CD14-positive monocyte (primary cell): Measurements from ENCODE around the gene ARL4D. TPM values are rescaled to one million over a fixed set of nuclear protein-coding genes. Genes with fewer than 3 reads are reported as not detected.

Experiments used
- DNase-seq, 3 donors: peaks; one replicate each; pipeline ENCODE4 v3.0.0-alpha.2; 2011 to 2022
- H2AFZ ChIP-seq: 2 replicates; pipeline ENCODE4 v1.6.0; 2012; ENCODE audit warnings: mild to moderate bottlenecking, low read depth, low read length, inconsistent platforms; ENCODE audit not compliant: insufficient read depth, poor library complexity, severe bottlenecking
- H3K27ac ChIP-seq, 2 donors: 1 replicate in 1 of 2; 2 replicates in 1 of 2; pipeline ENCODE4 v1.5.1; 2012 to 2013; ENCODE audit warnings: low read length in 2 of 2, control low read depth in 1 of 2, inconsistent platforms in 1 of 2, low read depth in 1 of 2, mild to moderate bottlenecking in 1 of 2
- H3K27me3 ChIP-seq, 2 donors: one replicate each; pipeline versions ENCODE4 v1.6.0 to v1.6.1; 2011 to 2013; ENCODE audit warnings: low read length in 2 of 2; ENCODE audit not compliant: control insufficient read depth in 2 of 2, insufficient read depth in 2 of 2
- H3K36me3 ChIP-seq, 2 donors: replicated peaks in 1 of 2; 1 replicate in 1 of 2; 2 replicates in 1 of 2; pipeline versions ENCODE4 v1.5.1 to v1.6.1; 2012 to 2013; ENCODE audit warnings: low read length in 2 of 2, control low read depth in 1 of 2, inconsistent platforms in 1 of 2, mild to moderate bottlenecking in 1 of 2; ENCODE audit not compliant: insufficient read depth in 2 of 2, control insufficient read depth in 1 of 2
- H3K4me1 ChIP-seq, 2 donors: 1 replicate in 1 of 2; 2 replicates in 1 of 2; pipeline versions ENCODE4 v1.5.1 to v1.6.1; 2012 to 2013; ENCODE audit warnings: low read length in 2 of 2, control low read depth in 1 of 2, inconsistent platforms in 1 of 2, mild to moderate bottlenecking in 1 of 2, moderate library complexity in 1 of 2; ENCODE audit not compliant: insufficient read depth in 2 of 2, control insufficient read depth in 1 of 2
- H3K4me2 ChIP-seq: replicated peaks from 2 replicates; pipeline ENCODE3; 2012; ENCODE audit warnings: low read length, moderate library complexity, mild to moderate bottlenecking; ENCODE audit not compliant: poor library complexity, severe bottlenecking; ENCODE audit errors: extremely low read depth
- H3K4me3 ChIP-seq, 3 experiments: fragments of 200-600 bp in 1 of 3; sonication (generic) in 1 of 3; replicated peaks in 1 of 3; 1 replicate in 2 of 3; 2 replicates in 1 of 3; pipeline ENCODE4 v1.5.1; 2011 to 2013; ENCODE audit warnings: low read length in 3 of 3, mild to moderate bottlenecking in 3 of 3, control low read depth in 2 of 3, low read depth in 2 of 3, inconsistent platforms in 1 of 3, moderate library complexity in 1 of 3
- H3K79me2 ChIP-seq: 2 replicates; pipeline ENCODE4 v1.6.0; 2012; ENCODE audit warnings: mild to moderate bottlenecking, control low read depth, inconsistent platforms, low read length, moderate library complexity; ENCODE audit not compliant: insufficient read depth
- H3K9ac ChIP-seq: 2 replicates; pipeline ENCODE4 v1.6.0; 2017; ENCODE audit warnings: low read length, mild to moderate bottlenecking; ENCODE audit not compliant: insufficient read depth, poor library complexity, severe bottlenecking
- H3K9me3 ChIP-seq, 2 donors: replicated peaks in 1 of 2; 1 replicate in 1 of 2; 2 replicates in 1 of 2; pipeline versions ENCODE4 v1.5.1 to v1.6.1; 2012 to 2013; ENCODE audit warnings: low read length in 2 of 2, control low read depth in 1 of 2; ENCODE audit not compliant: control insufficient read depth in 1 of 2, insufficient read depth in 1 of 2
- H4K20me1 ChIP-seq: 2 replicates; pipeline ENCODE4 v1.6.0; 2012; ENCODE audit warnings: mild to moderate bottlenecking, low read length, control low read depth, moderate library complexity; ENCODE audit not compliant: insufficient read depth
- H3K27ac Mint-ChIP-seq, 7 donors: one replicate each; pipeline ENCODE4 v1.8.0; 2020; ENCODE audit warnings: mild to moderate bottlenecking in 7 of 7, mixed read lengths in 7 of 7, moderate library complexity in 6 of 7, inconsistent platforms in 2 of 7
- H3K27me3 Mint-ChIP-seq, 3 donors: one replicate each; pipeline ENCODE4 v1.8.0; 2021 to 2022; ENCODE audit warnings: low read depth in 3 of 3, mild to moderate bottlenecking in 3 of 3, mixed read lengths in 3 of 3, moderate library complexity in 3 of 3, inconsistent platforms in 1 of 3
- H3K36me3 Mint-ChIP-seq, 2 donors: one replicate each; pipeline ENCODE4 v1.8.0; 2020; ENCODE audit warnings: mixed read lengths in 2 of 2, inconsistent platforms in 1 of 2, mild to moderate bottlenecking in 1 of 2
- H3K4me1 Mint-ChIP-seq: one replicate; pipeline ENCODE4 v1.8.0; 2020; ENCODE audit warnings: mild to moderate bottlenecking, mixed read lengths
- H3K4me3 Mint-ChIP-seq, 2 donors: one replicate each; pipeline ENCODE4 v1.8.0; 2020; ENCODE audit warnings: mild to moderate bottlenecking in 2 of 2, mixed read lengths in 2 of 2, moderate library complexity in 1 of 2
- H3K9me3 Mint-ChIP-seq, 7 donors: one replicate each; pipeline ENCODE4 v1.8.0; 2020 to 2022; ENCODE audit warnings: mixed read lengths in 7 of 7, mild to moderate bottlenecking in 6 of 7, moderate library complexity in 6 of 7, inconsistent platforms in 2 of 7
- WGBS: methylation state at CpG from one replicate; pipeline ENCODE4 v1.1.5; 2013; ENCODE audit warnings: missing lambda C conversion rate; ENCODE audit not compliant: insufficient coverage; 5-methylcytosine and 5-hydroxymethylcytosine counted together
- intact Hi-C, 2 donors: fragments of 100-400 bp; cut with micrococcal nuclease; formaldehyde crosslinking; loops; one replicate each; pipeline versions ENCODE4 v1.15.0 to v1.15.1; 2023
- polyA plus RNA-seq, 3 donors: library from polyadenylated mRNA; depleted of rRNA in 1 of 3; unstranded in 2 of 3; stranded (reverse) in 1 of 3; fragments of 300-500 nt in 2 of 3; fragments of >200 nt in 1 of 3; fragmentation: Illumina TruSeq in 2 of 3; gene quantifications; 1 replicate in 2 of 3; 2 replicates in 1 of 3; pipeline ENCODE4 v1.2.3, GENCODE V29; 2012 to 2021
- TF ChIP-seq, protein P1 (sequence below): fragments of 200-600 bp; IDR thresholded peaks from one replicate; pipeline ENCODE4 v1.8.0; 2022; ENCODE audit warnings: antibody characterized with exemption, mild to moderate bottlenecking

ARL4D gene
- polyA plus RNA-seq, 3 donors: 0.75 to 2.4 (median 1.7) TPM

DNA sequence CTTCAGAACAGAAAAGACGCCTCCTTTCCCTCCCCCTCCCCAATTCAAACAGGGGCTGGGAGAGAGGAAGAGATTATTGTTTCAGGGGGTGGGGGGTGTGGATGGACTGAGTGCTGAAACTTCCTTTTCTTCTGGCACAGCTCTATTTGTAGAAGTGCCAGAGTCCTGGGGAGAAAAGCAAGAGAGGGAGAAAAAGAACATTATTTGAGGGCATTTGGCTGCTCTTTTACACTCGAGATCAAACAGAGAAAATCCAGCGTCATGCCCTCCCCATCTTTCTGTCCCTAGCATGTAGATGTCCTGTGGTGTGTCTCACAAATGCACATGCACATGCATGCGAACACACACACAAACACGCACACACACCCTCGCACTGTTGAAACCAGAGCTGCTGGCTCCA lies 13.0 kb downstream of the ARL4D start:
- intact Hi-C loops: no loop called here
- H4K20me1 ChIP-seq: no peaks in the 10 kb centered on the region
- DNase-seq: no peak
- no peaks in the 10 kb centered on the region for H3K36me3 Mint-ChIP-seq
- H3K27me3 ChIP-seq: no peaks in the 10 kb centered on the region
- peaks cover 0 to 2% (median 0%) of the 10 kb centered on the region in 7 donors for H3K9me3 Mint-ChIP-seq
- TF ChIP-seq, protein P1, sequence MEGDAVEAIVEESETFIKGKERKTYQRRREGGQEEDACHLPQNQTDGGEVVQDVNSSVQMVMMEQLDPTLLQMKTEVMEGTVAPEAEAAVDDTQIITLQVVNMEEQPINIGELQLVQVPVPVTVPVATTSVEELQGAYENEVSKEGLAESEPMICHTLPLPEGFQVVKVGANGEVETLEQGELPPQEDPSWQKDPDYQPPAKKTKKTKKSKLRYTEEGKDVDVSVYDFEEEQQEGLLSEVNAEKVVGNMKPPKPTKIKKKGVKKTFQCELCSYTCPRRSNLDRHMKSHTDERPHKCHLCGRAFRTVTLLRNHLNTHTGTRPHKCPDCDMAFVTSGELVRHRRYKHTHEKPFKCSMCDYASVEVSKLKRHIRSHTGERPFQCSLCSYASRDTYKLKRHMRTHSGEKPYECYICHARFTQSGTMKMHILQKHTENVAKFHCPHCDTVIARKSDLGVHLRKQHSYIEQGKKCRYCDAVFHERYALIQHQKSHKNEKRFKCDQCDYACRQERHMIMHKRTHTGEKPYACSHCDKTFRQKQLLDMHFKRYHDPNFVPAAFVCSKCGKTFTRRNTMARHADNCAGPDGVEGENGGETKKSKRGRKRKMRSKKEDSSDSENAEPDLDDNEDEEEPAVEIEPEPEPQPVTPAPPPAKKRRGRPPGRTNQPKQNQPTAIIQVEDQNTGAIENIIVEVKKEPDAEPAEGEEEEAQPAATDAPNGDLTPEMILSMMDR: no peak
- no peak overlapping the region for H3K27ac ChIP-seq
- H3K4me1 Mint-ChIP-seq: peaks cover 7% of the 10 kb centered on the region
- H3K9ac ChIP-seq: no peak overlapping the region
- no peaks in the 10 kb centered on the region for H3K79me2 ChIP-seq
- no peak overlapping the region for H3K4me3 Mint-ChIP-seq
- H3K36me3 ChIP-seq: no peaks in the 10 kb centered on the region
- no peak overlapping the region for H3K27ac Mint-ChIP-seq
- H3K9me3 ChIP-seq: no peaks in the 10 kb centered on the region
- no peak overlapping the region for H2AFZ ChIP-seq
- H3K4me1 ChIP-seq: no peaks in the 10 kb centered on the region
- H3K27me3 Mint-ChIP-seq: peaks cover 12 to 24% (median 17%) of the 10 kb centered on the region in 3 donors
- H3K4me2 ChIP-seq: no peak overlapping the region
- H3K4me3 ChIP-seq: no peak overlapping the region
- WGBS: no CpG with 5 or more reads among the region's 6 CpGs

DNA sequence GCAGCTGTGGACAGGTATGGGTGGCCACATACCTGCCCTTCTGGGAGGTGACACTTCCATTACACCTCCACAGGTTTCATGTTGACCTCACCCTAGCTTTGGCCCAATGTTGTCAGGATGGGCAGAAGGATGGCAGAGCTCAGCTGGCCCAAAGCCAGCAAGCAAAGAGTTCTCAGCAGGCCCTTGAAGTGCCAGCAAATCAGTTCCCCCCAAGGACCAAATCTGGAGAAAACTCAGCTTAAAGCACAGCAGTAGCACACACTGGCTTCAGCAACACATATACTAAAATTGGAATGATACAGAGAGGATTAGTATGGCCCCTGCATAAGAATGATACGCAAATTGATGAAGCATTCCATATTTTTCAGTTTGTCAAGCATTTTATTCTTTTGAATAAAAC lies 13.4 kb downstream of the ARL4D start:
- H3K36me3 Mint-ChIP-seq: no peaks in the 10 kb centered on the region
- no peak for DNase-seq
- no peaks in the 10 kb centered on the region for H3K79me2 ChIP-seq
- H3K9me3 Mint-ChIP-seq: peaks cover 0 to 2% (median 0%) of the 10 kb centered on the region in 7 donors
- H3K27me3 Mint-ChIP-seq: peaks cover 14 to 26% (median 19%) of the 10 kb centered on the region in 3 donors
- H3K27ac ChIP-seq: no peak overlapping the region
- H3K4me3 Mint-ChIP-seq: no peak overlapping the region
- no peak overlapping the region for H3K27ac Mint-ChIP-seq
- H3K36me3 ChIP-seq: no peaks in the 10 kb centered on the region
- no peaks in the 10 kb centered on the region for H4K20me1 ChIP-seq
- no peaks in the 10 kb centered on the region for H3K27me3 ChIP-seq
- intact Hi-C loops: no loop called here
- peaks cover 7% of the 10 kb centered on the region for H3K4me1 Mint-ChIP-seq
- H3K4me2 ChIP-seq: no peak overlapping the region
- WGBS: no CpG with 5 or more reads among the region's 1 CpG
- H3K9ac ChIP-seq: no peak overlapping the region
- H2AFZ ChIP-seq: no peak overlapping the region
- H3K4me1 ChIP-seq: no peaks in the 10 kb centered on the region
- TF ChIP-seq, protein P1: no peak
- H3K4me3 ChIP-seq: no peak overlapping the region
- no peaks in the 10 kb centered on the region for H3K9me3 ChIP-seq
